DMS53 treated with DMSO at 0.1 percent for 48 hours (cell line): ENCODE data around the gene DLGAP1.

ENCODE experiments used
- DNase-seq: peaks from one replicate; lab custom pipeline; 2025; ENCODE audit not compliant: unreplicated experiment; lab: John Stamatoyannopoulos, UW

Gene DLGAP1

DNA sequence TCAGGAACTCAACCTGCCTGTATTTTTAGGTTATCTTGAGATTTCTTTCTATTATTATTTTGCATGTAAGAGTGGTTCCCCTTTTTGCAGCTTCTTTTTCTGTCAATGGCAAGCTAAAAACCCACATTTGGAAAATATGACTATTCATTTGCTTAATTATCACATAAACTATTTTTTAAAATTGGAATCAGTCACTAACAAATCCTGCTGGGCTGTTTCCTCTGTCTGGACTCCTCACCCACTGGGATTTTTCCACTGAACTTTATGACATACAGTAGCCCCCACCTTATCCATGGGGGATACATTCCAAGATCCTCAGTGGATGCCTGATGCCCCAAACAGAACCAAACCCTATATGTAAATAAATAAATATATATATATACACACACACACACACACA is 447.3 kb downstream of the DLGAP1 start:
- DNase-seq, result no peak

DNA sequence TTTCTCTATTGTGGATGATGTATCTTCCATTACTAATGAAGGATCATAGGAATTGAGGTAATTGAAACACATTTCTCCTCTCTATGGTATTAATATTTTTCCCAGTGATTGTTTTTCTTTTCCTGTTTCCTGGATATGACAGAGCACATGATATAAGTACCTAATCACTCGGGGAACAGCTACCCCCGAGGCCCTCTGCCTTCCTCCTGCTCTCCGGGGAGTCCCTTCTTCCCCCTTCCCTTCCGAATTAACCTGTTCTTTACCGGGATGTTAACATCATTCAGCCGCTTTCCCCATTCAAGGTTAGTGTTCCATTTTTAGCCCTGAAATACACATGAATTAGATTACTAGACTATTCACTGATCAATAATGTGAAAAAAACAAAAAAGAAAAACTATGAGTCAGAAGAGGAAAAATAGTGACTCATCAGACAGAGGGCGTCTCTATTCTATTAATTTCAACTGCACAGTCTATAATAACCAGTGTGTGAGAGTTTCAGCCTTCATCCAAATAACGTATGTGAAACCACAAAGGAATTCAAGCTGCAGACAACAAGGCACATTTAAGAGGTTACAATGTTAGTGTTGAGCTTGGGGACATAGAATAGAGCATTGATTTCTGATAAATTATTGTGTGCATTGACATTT is 450.8 kb downstream of the DLGAP1 start:
- DNase-seq, result no peak

DNA sequence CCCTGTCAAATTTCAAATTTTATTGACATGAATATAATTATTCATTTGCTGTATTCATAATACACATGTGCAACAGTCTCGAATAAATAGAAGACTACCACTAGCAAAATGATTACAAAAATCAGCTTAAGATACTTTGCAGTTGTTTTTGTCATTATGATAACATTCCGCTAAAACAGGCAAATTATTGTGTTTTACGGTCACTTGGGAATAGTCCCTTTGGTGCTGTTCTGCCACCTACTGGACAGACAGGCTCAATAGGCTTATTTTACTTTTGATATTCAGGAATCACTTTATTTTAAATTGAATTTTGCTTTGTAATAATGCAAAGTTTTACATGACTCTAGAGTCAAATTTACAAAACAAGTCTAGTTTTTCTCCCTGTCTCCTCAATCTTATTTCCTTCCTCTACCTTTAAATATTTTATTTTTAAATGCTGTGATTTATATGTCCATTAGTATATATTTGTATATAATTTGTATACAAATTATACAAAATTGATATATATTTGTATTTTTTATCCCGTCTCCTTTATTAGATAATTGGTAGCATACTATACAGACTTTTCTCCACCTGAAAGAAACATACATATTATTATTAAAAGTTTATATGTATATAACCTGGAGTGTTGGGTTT is 456.3 kb downstream of the DLGAP1 start:
- peak; percentile 81 for DNase-seq

DNA sequence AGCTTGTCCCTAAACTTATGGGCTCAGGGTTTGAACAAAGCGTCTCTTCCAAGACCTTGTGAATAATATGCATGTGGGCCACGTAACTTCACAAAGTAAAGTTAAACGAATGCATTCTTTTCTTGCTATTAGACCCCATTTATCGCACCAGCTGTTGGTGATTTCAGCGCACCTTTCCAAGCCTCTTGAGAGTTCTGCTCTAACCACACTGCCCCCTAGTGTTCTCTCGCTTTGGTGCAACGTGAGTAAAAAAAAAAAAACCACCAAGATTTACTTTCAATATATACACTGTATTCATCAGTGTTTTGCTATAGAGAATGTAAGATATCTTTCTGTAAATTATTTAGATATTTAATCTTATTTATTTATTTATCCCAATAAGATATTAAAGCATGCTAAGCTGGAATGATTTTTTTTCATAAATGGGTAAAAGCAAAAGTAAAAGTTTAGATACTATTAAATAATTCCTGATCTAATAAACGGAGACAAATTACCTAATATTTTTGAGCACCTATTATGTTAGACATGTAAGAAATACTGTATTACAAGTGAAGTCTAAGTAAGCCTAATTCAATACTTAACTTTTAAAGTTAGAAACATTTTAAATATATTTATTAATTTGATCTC is 459.5 kb downstream of the DLGAP1 start:
- DNase-seq, result peak; percentile 85

DNA sequence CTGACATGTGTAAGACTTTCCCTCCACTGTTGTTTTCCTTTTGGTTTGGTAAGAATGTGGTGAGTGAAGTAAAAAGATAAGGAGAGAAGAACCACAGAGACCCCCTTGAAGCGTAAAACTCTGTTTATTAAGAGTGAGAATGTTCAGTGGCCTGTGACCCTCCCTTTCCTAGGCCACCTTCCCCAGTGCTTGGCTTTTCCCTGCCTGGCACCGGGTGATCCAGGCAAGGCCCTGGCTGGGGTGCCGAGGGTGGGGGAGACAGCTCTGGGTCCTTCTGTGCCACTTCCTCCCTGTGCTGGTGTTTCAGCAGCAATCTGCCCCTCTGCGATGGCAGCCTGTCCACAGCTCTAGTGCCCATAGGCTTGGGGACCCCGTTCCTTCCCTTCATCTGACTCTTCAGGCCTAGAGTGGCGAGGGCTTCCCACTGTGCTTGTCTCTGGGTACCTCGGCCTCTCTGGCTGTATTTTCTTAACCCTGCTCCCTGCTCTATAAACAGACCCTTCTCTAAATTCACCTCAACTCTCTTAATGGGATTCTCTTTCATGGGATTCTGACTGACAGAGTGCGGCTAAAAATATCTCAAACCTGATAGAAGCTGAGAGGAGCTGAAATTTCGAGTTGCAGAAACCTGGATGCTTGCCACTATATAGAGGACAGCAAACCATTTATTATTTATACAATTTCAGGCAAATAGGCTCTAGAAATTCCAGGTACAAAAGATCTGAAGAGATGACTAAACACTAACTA is 461.0 kb downstream of the DLGAP1 start:
- DNase-seq, result no peak

DNA sequence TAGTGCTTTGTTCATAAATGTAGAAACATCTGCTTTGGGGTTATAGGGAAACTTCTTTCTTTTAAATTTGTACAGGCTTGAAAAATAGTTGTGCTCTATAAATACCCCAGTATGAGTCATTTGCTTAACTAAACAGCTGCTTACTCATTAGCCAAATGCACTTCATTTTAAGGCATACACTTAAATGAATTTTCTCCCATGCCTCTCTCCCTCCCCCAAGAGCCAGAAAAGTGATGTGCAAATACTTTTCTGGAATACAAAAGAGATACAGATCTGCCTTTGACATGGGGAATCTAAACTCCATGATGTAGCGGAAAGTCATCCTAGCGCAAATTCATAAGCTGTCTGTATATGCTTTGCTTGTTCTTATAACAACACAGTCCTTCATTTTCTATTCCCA is 469.4 kb downstream of the DLGAP1 start:
- DNase-seq, result peak; percentile 61

DNA sequence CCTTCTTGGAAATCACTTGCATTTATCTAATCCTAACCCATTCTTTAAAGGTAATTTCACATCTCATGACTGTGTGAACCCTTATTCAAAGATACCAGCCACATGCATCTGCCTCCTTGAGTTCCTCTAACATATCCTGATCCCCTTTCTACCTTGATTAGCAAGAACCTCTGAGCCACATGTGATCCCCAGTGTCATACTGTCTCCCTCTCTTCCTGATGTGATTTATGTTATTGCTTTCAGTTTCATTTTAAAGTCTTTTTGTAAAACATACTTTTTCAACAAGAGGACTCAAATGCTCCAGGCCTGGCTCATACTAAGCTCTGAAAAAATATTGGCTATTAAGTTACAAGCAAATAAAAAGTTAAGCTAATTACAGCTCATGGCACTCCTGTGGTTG is 470.1 kb downstream of the DLGAP1 start:
- no peak for DNase-seq

DNA sequence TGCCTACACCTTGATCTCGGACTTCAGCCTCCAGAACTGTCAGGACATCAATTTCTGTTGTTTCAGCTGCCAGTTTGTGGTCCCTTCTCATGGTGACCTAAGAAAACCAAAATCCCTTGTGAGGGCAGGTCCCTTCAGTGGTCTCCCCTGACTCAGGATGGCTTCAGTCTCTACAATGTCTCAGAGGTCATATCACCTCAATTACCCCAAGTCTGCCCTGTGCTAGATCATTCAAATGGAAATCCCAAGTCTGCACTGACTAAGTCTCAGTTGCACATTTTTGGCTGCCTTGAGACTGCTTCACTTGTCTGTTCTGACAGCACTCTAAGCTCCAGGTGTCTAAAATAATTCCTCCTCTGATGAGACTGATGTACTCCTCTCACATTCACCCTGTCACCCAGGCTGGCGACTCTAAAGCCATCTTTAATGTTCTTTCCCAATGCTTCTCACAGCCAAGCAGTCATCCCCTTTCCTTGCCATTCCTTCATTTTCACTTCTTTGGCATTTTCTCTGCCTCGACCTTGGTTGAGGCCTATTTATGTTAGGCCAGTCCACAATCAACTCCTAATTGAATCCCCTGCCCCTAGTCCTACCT is 470.8 kb downstream of the DLGAP1 start:
- DNase-seq, result no peak

DNA sequence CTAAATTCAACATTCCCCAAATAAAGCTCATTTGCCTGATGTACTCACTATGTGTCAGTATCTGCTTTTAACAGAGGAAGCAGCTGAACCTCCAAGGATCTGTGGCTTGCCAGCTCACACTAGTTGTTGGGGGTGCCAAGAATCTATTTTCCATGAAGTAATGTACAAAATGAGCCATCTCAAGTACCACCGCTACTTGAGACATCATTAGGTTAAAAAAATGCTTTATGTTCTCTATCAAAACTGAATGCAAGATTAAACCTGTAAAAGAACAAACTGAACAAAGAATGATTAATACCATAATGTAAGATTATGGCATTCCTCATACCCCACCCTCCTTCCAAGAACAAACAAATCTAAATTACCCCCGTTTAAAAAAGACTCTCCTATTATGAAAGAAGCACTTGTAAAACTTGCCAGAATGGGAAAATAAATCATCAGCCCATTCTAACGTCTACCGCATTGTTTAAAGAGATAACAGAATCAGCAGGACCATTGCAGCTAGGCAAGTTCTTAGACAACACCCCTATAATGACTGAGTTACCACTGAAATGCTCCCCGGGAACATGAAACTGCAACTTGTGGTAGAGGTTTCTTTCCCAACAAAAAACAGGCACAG is 471.6 kb downstream of the DLGAP1 start:
- no peak for DNase-seq

DNA sequence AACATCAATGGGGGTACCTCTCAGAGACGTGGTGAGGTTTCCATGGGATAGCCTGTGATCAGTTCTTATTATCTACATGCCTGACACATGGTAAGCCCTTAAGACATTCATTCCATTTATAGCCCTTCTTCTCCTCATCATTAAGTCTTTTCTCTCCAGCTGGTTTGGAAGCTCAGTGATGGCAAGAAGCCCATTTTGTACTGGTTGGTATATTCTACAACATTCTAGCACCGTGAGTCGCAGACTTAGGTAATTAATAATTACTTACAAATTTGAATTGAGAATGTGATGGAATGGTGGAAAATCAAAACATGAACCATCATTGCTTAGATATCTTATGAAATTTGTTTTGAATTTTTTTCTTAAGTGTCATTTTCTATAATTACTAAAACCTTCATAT is 472.6 kb downstream of the DLGAP1 start:
- no peak for DNase-seq

DNA sequence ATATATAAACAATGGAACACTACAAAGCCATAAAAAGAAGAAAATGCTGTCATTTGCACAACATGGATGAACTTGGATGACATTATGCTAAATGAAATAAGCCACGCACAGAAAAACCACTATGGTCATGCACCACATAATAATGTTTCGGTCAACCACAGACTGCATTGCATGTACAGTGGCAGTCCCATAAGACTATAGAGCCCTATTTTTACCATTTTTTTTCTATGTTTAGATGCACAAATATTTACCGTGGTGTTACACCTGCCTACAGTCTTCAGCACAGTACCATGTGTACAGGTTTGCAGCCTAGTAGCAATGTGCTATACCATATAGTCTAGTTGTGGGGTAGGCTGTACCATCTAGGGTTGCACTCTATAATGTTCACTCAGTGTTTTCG is 476.1 kb downstream of the DLGAP1 start:
- no peak for DNase-seq

DNA sequence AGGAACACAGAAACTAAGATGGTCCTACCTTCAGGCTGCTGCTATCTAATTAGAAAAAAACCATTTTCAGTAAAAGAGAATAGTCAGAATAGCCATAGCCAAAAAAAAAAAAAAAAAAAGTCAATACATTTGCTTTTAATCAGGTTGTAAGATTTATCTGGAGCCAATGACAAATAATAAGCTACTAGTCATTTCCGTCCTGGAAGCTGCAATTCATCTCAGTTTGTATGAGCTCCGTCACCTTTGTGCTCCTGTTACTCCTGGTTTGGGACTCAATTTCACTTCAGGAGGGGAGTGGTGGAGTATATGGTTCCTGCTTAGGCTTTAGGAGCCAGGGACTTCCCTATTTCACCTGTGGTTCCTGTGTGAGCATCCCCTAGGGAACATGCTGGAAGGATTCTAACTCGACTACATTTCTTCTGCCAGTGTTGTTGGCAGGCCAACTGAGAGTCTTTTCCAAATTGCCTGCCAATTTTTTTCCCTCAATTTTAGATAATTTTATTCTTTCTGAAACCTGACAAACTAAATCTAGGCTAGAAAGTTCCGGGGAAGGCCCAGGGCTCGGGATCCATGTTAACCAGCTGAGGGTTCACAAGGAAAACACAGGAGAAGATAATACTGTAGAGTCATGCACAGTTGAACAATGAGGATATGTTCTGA is 481.8 kb downstream of the DLGAP1 start:
- DNase-seq, result no peak

DNA sequence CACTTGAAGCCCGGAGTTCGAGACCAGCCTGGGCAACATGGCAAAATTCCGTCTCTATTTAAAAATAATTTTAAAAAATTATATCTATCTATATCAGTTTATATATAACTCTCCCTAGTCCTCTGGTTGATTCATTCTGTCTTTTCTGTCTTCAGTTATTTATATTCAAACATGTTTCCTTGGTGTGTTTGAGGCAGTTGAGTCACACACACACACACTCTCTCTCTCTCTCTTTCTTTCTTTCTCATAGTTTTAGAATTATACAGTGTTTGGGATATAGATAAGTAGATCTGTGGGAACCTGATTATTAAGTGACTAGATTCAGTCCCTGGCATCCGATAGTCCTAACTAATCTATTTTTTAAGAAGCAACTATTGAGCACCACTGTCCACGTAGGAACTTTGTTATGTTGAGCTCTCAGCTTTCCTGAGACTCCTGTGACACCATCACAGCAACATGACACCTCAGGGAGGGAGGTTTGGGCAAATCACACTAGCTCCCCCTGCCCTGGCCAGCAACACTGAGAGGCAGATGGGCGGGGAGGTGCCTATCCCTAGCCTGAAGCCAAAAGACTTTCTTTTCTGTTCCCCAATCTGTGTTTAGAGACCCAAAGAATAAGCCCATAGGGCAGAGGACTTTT is 482.7 kb downstream of the DLGAP1 start:
- DNase-seq, result no peak

DNA sequence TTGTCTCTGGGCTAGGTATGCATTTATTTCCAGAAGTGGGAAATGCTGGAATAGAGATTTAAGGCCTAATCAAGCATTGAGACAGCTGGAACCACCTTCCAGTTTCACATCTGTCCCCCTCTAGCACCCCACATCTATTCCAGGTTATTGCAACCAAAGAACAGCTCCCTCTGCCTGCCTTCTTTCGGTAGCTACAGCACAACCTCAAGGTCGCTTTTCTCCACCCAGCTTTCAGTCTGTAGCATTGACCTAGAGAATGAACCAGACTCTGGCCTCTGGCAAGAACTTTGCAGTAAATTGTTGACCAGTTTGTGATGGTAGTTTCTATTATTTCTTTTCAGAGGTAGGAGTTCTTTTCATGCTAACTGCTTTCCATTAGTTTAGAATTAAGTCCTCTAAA is 484.2 kb downstream of the DLGAP1 start:
- no peak for DNase-seq

DNA sequence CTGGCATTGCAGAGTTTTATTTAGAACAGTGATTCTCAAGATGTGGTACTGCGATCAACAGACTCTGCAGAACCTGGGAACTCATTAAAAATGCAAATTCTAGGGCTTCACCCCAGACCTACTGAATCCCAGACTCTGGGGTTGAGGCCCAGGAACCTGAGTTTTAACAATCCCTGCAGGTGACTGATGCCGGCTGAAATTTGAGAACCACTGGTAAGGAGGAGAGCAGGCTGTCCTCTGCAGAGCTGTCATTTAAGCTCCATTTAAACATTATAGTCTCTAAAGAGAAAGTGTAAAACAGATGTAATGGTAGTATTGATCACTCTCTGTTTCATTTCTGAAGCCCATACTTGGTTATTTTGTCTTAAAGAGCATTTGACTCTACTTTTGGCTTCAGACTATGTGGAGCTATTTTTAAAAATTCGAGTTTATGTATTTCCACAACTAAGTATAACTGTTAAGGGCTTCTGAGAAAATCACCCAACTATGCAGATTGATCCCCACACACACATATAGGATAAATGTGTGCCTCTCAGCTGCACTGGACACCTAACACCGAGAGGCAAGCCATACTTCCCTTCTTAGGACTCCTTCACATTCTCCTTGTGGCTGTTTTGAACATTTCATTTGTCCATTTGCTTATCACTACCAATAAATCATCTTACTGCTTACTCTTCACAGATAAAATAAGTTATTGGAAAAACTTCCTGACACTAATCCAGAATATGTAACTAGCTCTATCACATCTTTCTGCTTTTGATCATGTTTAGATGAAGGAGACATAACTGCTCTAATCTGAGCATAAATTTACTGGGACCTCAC is 487.5 kb downstream of the DLGAP1 start:
- no peak for DNase-seq

DNA sequence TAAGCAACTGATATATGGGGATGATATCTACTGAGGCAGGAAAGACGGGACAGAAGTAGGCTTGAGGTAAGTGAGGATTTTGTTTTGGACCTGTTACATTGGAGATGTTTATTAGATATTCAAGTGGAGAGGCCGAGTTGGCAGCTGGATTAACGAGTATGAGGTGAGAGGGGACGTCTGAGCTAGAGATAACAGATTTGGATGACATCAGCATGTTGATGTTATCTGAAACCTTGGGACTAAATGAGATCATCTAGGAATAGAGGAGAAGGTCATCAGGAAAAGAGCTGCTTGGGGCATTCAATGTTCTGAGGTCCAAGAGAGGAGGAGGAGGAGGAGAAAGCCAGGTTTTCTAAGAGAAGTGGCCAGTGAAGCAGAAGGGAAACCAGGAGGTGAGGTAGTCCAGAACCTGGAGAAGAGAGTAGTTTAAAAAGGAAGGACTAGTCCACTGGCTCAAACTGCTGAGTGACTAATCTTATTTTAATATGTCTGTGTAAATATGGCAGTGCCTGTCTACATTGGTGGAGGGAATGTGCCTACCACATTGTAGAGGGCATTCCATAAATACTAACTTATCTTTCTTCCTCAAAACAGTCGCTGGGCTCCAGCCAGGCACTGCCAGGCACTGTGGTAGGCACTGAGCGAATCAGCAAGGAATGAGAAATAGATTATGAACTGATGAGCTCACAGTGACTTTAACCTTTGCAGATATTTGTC is 488.3 kb downstream of the DLGAP1 start:
- peak; percentile 88 for DNase-seq

DNA sequence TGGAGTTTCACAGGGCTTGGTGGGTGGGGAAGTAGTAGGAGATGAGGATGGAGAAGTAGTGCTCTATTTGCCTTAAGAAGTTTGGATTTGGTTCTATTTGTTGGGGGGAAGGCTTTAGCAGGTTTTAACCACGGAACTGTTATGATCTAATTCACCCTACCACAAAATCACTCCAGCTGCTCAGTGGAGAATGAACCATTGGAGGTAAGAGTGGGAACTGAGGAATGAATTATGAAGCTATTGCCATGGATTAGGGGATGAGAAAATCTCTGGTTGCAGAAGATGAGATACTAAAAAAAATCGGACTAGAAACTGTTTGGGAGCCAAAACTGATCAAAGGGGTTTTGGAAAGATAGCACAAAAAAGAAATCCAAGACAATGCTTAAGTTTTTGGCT is 488.9 kb downstream of the DLGAP1 start:
- DNase-seq, result no peak

DNA sequence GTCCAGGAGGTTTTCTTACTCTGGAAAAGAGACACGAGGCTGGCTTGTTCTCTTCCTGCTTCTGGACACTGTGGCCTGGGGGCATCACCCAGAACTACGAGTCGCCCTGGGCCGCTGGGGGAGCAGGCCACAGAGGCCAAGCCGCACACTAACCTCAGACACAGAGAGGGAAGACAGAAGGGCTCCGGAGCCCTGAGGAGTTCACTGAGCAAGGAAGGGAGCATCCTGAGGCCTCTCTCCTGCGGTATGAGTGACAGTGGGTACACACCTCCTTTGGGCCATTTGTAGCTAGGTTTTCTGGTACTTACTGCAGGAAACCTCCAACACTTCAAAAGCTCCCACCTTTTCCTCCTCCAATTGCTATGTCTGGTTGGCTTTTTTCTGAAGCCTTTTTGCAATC is 494.1 kb downstream of the DLGAP1 start:
- DNase-seq, result no peak

DNA sequence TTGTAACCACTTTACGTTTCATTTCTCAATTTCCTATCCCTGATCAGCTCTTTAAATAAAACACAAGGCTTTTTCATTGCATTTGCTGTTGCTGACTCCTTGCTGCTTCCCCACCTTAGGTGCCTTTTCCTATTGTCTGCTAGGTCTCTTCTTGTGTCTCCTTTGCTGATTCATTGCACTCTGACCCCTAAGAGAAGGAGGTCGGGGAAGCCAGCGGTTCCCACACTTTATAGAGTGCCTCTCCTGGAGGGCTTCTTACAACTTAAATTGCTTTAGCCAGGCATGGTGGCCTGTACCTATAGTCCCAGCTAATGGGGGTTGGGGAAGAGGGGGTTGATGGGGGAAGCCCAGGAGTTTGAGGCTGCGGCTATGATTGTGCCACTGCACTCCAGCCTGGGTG is 495.0 kb downstream of the DLGAP1 start:
- no peak for DNase-seq
